Measurements from ENCODE around the gene SECISBP2. TPM values are rescaled to one million over a fixed set of nuclear protein-coding genes. Genes with fewer than 3 reads are reported as not detected.

Gene SECISBP2
- total and polyA plus RNA-seq, 2 of the 13 experiments (the other 11 are each of a cell fraction or from before 2014, with no cell fraction given): 32.4 to 38.0 TPM

DNA sequence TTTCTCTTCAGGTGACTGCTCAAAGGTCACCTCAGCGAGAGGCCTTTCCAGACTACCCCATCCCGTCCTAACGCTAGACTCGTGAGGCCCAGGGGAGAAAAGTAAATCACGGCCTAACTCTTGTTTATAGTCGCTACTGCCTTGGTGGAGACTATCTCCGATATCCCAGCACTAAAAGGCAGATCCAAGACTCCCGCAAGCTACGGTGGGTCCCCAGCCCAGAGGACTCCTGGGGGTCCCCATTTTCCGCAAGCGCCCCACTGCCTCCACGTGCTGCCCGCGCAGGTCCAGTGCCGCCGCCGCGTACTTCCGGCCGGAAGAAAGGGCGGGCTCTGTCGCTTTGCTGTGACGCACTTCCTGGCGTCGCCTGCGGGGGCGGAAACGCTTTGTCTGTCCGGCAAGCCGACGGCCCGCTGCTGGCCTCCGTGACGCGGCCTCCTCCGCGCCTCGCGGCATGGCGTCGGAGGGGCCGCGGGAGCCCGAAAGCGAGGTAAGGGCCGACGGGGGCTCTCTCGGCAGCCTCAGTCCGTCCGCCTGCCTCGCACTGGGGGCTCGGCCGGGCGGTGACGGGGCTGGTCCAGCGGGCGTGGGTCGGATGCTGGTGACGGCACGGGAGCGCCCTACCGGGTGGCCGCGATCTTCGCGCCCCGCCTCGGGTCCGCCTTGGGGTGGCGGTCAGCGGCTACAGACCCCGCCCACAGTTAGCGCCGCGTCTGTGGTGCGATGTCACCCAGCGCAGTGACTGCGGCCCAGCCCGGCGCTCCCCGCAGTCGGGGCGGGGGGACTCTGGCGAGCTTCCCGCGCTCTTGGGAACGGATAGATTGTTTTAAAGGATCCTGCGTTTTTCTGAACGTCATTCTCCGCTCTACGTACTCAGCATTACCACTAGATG, at the start of gene SECISBP2 (continued):
- TF ChIP-seq, protein P1, sequence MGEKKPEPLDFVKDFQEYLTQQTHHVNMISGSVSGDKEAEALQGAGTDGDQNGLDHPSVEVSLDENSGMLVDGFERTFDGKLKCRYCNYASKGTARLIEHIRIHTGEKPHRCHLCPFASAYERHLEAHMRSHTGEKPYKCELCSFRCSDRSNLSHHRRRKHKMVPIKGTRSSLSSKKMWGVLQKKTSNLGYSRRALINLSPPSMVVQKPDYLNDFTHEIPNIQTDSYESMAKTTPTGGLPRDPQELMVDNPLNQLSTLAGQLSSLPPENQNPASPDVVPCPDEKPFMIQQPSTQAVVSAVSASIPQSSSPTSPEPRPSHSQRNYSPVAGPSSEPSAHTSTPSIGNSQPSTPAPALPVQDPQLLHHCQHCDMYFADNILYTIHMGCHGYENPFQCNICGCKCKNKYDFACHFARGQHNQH (CRISPR knock-in tag; IDR thresholded peaks at IDR 0.05): peak; percentile 77
- TF ChIP-seq, protein P2, sequence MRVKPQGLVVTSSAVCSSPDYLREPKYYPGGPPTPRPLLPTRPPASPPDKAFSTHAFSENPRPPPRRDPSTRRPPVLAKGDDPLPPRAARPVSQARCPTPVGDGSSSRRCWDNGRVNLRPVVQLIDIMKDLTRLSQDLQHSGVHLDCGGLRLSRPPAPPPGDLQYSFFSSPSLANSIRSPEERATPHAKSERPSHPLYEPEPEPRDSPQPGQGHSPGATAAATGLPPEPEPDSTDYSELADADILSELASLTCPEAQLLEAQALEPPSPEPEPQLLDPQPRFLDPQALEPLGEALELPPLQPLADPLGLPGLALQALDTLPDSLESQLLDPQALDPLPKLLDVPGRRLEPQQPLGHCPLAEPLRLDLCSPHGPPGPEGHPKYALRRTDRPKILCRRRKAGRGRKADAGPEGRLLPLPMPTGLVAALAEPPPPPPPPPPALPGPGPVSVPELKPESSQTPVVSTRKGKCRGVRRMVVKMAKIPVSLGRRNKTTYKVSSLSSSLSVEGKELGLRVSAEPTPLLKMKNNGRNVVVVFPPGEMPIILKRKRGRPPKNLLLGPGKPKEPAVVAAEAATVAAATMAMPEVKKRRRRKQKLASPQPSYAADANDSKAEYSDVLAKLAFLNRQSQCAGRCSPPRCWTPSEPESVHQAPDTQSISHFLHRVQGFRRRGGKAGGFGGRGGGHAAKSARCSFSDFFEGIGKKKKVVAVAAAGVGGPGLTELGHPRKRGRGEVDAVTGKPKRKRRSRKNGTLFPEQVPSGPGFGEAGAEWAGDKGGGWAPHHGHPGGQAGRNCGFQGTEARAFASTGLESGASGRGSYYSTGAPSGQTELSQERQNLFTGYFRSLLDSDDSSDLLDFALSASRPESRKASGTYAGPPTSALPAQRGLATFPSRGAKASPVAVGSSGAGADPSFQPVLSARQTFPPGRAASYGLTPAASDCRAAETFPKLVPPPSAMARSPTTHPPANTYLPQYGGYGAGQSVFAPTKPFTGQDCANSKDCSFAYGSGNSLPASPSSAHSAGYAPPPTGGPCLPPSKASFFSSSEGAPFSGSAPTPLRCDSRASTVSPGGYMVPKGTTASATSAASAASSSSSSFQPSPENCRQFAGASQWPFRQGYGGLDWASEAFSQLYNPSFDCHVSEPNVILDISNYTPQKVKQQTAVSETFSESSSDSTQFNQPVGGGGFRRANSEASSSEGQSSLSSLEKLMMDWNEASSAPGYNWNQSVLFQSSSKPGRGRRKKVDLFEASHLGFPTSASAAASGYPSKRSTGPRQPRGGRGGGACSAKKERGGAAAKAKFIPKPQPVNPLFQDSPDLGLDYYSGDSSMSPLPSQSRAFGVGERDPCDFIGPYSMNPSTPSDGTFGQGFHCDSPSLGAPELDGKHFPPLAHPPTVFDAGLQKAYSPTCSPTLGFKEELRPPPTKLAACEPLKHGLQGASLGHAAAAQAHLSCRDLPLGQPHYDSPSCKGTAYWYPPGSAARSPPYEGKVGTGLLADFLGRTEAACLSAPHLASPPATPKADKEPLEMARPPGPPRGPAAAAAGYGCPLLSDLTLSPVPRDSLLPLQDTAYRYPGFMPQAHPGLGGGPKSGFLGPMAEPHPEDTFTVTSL (CRISPR knock-in tag; IDR thresholded peaks at IDR 0.05; ENCODE audit: borderline replicate concordance): peak; percentile 7
- TF ChIP-seq, protein P3, sequence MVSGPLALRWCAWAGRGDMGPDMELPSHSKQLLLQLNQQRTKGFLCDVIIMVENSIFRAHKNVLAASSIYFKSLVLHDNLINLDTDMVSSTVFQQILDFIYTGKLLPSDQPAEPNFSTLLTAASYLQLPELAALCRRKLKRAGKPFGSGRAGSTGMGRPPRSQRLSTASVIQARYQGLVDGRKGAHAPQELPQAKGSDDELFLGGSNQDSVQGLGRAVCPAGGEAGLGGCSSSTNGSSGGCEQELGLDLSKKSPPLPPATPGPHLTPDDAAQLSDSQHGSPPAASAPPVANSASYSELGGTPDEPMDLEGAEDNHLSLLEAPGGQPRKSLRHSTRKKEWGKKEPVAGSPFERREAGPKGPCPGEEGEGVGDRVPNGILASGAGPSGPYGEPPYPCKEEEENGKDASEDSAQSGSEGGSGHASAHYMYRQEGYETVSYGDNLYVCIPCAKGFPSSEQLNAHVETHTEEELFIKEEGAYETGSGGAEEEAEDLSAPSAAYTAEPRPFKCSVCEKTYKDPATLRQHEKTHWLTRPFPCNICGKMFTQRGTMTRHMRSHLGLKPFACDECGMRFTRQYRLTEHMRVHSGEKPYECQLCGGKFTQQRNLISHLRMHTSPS (CRISPR knock-in tag; IDR thresholded peaks at IDR 0.05; ENCODE audit: low read depth): no peak
- peak; percentile 95 for TF ChIP-seq SP2 (CRISPR knock-in tag; IDR thresholded peaks at IDR 0.05)
- TF ChIP-seq, protein P4, sequence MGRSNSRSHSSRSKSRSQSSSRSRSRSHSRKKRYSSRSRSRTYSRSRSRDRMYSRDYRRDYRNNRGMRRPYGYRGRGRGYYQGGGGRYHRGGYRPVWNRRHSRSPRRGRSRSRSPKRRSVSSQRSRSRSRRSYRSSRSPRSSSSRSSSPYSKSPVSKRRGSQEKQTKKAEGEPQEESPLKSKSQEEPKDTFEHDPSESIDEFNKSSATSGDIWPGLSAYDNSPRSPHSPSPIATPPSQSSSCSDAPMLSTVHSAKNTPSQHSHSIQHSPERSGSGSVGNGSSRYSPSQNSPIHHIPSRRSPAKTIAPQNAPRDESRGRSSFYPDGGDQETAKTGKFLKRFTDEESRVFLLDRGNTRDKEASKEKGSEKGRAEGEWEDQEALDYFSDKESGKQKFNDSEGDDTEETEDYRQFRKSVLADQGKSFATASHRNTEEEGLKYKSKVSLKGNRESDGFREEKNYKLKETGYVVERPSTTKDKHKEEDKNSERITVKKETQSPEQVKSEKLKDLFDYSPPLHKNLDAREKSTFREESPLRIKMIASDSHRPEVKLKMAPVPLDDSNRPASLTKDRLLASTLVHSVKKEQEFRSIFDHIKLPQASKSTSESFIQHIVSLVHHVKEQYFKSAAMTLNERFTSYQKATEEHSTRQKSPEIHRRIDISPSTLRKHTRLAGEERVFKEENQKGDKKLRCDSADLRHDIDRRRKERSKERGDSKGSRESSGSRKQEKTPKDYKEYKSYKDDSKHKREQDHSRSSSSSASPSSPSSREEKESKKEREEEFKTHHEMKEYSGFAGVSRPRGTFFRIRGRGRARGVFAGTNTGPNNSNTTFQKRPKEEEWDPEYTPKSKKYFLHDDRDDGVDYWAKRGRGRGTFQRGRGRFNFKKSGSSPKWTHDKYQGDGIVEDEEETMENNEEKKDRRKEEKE (IDR thresholded peaks at IDR 0.05): no peak
- TF ChIP-seq ZNF207 (IDR thresholded peaks at IDR 0.05; ENCODE audit: borderline replicate concordance): no peak
- 0 out of 2 replicates have a peak, but pooled peaks have one; percentile 55 for TF ChIP-seq ZNF317 (CRISPR knock-in tag; IDR thresholded peaks at IDR 0.05)
- TF ChIP-seq, protein P5, sequence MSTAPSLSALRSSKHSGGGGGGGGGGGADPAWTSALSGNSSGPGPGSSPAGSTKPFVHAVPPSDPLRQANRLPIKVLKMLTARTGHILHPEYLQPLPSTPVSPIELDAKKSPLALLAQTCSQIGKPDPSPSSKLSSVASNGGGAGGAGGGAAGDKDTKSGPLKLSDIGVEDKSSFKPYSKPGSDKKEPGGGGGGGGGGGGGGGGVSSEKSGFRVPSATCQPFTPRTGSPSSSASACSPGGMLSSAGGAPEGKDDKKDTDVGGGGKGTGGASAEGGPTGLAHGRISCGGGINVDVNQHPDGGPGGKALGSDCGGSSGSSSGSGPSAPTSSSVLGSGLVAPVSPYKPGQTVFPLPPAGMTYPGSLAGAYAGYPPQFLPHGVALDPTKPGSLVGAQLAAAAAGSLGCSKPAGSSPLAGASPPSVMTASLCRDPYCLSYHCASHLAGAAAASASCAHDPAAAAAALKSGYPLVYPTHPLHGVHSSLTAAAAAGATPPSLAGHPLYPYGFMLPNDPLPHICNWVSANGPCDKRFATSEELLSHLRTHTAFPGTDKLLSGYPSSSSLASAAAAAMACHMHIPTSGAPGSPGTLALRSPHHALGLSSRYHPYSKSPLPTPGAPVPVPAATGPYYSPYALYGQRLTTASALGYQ (CRISPR knock-in tag; IDR thresholded peaks at IDR 0.05): peak; percentile 75
- TF ChIP-seq ZNF670 (CRISPR knock-in tag; IDR thresholded peaks at IDR 0.05; ENCODE audit: borderline replicate concordance): peak; percentile 94
- peak; percentile 97; the same call in 1 of the 2 replicates for TF ChIP-seq ZNF235 (CRISPR knock-in tag; IDR thresholded peaks at IDR 0.05; ENCODE audit: borderline replicate concordance)
- TF ChIP-seq, protein P6, sequence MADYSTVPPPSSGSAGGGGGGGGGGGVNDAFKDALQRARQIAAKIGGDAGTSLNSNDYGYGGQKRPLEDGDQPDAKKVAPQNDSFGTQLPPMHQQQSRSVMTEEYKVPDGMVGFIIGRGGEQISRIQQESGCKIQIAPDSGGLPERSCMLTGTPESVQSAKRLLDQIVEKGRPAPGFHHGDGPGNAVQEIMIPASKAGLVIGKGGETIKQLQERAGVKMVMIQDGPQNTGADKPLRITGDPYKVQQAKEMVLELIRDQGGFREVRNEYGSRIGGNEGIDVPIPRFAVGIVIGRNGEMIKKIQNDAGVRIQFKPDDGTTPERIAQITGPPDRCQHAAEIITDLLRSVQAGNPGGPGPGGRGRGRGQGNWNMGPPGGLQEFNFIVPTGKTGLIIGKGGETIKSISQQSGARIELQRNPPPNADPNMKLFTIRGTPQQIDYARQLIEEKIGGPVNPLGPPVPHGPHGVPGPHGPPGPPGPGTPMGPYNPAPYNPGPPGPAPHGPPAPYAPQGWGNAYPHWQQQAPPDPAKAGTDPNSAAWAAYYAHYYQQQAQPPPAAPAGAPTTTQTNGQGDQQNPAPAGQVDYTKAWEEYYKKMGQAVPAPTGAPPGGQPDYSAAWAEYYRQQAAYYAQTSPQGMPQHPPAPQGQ (CRISPR knock-in tag; IDR thresholded peaks at IDR 0.05; ENCODE audit: borderline replicate concordance): peak; percentile 23; the same call in 1 of the 2 replicates
